NCI-H1694 (cell line): ENCODE measurements around the gene SIAH2.
"Not testable (repeated sequence)": the region's sequence is repeated elsewhere in the genome, so short reads cannot be mapped to it uniquely, and the experiment has no call there.

ENCODE experiments used
- DNase-seq: peaks from one replicate; lab custom pipeline; 2025; lab: John Stamatoyannopoulos, UW

The SIAH2 gene, protein sequence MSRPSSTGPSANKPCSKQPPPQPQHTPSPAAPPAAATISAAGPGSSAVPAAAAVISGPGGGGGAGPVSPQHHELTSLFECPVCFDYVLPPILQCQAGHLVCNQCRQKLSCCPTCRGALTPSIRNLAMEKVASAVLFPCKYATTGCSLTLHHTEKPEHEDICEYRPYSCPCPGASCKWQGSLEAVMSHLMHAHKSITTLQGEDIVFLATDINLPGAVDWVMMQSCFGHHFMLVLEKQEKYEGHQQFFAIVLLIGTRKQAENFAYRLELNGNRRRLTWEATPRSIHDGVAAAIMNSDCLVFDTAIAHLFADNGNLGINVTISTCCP

DNA sequence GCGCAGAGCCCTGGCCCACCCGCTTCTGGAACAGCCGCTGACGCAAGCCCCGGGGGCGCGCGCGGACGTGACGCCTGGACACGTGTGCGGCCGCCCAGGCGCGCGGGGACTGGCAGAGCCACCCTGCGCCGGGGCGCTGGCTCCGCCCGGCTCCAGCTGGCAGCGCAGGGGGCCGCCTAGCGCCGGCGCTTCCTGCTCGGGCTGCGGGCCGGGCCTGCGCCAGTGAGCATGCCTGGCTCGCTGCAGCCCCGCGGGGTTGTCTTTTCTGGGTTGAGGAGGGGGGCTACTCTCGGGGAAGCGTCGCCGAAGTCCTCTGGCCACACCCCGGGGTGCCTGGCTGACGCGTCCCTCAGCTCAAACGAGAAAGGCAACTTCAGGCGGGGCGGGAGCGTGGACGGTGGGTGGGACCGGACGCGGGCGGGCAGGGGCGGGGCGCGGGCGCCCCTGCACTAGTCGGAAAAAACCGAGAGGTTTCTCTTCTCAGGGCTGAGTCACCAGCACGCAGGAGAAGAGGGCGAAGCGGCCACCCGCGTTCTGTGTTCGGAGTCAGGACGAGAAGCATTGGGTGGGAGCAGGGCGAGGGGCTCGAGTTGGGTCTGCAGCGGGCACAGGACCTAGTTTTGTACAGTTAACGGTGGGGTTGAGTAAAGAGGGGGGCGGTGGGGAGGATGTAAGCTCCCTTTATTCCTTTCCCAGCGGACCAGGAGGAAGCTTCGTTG lies at the start of gene SIAH2:
Gene SIAH2, minus strand, starts transcription at position 48 of the 719 bp plus-strand sequence. CDS start 320 bp downstream, outside the sequence.
- DNase-seq: peak; percentile 81

DNA sequence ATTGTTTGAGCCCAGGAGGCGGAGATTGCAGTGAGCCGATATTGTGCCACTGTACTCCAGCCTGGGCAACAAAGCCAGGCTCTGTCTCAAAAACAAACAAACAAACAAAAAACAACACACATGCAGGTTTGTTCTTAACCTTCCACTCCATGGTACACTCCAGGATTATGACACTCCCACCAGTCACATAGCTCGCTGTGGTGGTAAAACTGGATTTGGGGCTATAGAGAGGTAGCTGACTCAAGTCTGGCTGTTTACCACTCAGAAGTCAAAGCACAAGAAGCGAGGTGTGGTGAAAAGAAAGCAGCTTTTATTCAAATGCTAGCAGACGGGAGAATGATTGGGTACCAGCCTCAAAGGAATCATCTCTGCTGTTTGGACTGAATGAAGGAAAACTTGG lies 49.0 kb upstream of the SIAH2 start:
- no peak for DNase-seq

DNA sequence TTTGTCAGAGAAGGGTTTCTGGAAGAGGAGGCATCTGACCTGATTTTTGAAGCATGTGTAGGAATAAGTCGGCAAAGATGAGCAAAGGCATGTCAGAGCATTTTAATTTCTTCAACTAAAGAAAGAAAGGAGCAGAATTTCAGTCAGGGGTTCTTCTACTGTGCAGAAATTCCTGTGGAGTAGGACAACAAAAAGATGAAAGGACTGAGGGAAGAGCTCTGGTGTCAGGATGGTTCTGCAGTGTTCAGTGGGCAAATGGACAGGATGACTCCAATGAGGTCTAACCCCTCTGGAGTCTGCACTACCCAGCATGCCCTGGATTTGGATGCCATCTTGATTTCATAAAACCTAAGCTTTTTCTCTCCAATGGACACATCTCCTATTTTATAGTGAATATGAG lies 47.7 kb upstream of the SIAH2 start:
- DNase-seq: no peak

DNA sequence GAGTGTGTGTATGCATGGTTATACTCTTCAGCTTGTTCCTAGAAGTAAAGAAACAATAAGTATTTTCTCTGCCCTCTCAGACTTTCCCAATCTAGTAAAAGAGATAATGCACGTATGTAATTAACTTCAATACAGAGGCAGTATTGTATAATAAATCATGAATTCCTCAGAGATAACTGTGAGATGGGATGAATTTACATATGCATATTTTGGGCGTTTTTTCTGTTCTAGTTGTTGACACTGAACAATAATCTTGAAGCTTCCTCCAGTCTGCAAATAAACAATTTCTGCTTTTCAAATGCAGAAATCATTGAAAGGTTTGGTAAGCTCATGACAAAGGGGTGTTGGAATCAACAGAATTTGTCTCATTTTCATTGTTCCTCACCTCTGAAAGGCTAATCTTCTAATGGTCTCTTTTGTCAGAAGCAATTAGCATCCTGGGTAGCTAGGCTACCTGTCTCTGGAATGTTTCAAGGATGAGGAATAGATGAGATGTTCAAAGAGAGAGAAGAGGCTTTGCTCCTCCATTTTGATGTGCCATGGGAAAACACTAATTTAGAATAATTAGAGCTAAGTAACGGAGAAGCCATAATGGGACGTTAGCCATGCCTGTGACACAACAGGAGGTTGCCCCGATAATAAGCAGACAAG lies 43.3 kb upstream of the SIAH2 start:
- no peak for DNase-seq

DNA sequence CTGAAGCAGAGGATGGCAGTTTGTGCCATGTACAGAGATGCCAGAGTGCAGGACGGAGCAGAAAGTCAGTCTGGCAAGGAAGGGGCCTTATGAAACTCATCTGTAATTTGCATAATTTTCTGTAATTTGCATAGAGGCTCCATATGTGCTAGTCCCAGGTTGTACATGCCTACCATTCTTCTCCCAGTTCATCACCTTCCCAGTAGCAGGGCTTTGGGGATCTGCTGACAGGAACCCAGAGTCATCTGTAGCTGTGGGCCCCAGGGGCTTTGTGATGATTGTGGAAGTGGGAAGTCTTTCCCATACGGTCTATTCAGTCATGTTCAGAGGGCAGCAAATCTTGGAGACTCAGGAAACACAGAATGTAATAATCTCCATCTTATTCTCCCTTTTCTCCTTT lies 42.4 kb upstream of the SIAH2 start:
- no peak for DNase-seq

DNA sequence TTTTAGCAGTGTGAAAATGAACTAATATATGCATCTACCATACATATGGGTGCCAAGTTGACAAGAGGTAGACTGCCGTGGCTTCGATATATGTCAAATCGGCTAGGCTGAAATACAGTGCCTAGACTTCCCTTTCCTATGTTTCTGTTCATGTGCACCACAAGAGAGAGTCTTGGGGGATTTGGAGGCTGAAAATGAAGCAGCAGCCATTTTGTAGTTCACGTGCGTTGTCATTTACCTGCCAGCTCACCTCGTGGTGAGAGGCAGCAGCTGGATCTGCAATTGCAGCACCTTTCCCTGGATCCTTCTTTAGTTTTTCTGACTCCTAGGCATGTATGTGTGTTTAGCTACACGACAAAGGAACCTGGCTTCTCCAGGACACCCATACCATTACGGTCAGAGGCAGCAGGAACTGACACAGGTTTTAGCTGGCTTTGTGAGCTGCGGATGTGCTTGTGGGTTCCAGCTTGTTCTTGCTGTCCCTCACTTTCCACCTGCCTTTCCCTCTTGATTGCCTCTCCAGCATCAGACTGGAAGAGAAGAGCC lies 40.5 kb upstream of the SIAH2 start:
- DNase-seq: no peak

DNA sequence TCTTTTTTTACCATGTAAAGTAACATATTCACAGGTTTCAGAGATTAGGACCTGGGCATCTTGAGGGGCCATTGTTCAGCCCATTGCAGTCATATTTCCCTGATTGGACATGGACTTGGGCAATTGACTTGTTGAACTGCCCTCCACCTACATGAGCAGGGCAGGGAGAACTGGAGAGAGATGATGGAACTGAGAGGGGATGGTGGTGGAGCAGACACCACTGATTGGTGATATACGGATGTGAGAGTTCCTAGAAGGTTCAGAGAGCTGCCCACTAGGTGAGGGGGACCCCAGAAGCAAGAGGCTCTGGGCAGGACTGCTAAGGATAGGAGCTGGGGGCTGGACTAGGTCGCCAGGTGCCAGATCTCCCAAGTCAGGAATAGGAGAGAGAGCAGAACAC lies 37.8 kb upstream of the SIAH2 start:
- DNase-seq: no peak

DNA sequence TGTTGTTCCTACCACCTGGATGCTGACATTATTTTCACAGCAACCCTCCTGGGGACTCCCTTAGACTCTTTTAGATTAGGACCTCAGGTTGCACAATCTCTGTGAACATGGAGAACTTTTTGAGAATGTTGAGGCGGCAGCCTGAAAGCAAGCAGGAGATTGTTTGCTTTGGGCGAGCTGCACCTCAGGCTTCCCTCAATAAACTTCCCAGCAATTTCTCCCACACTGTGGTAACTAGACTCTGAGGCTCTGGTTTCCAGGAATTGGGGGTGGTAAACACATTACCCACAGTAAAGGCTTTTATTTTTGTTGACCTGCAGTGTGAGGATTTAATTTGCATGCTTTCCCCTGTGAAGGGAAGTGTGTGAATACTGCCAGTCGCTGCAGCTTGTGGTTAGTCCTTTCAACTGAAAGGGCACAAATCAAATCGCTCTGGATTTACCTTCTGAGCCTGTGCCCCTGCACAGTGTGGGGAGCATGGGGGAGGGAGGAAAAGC lies 35.2 kb upstream of the SIAH2 start:
- no peak for DNase-seq

DNA sequence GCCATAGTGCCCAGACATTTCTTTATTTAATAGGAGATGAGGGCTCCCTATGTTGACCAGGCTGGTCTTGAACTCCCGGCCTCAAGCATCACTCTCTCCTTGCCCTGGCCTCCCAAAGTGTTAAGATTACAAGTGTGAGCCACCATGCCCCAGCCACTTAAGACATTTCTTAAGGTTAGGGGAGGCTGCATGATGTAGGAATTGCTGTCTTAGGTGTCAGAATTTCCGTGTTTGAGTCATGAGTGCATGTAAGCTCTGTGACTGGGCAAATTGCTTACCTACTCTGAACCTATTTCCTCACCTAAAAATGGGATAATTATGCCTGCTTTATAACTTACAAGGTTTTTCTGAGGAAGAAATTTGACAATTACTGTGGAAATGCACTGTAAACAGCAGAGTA lies 34.2 kb upstream of the SIAH2 start:
- DNase-seq: no peak

DNA sequence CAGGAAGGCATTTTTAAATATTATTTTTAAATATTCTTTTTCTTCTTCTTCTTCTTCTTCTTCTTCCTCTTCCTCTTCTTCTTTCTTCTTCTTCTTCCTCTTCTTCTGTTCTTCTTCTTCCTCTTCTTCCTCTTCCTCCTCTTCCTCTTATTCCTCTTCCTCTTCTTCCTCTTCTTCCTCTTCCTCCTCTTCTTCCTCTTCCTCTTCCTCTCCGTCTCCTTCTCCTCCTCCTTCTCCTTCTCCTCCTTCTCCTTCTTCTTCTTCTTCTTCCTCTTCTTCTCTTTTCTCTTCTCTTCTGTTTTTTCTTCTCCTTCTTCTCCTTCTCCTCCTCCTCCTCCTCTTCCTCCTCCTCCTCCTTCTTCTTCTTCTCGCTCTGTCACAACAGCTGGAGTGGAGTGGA lies 33.6 kb upstream of the SIAH2 start:
- DNase-seq: not testable (repeated sequence)

DNA sequence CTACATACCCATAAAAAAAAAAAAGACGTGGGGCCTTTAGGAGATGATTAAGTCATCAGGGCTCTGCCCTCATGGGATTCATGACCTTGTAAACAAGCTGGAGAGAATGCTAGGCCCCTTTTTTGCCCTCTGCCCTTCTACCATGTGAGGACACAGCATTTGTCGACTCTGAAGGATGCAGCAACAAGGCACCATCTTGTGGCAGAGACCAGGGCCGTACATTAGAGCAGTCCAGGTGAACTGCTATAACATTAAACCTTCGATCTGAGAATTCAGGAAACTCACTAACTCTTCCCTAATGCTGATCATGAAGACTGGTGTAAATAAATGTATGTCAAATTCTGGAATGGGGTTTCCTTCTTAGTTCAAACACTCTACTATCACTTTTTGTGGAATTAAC lies 30.7 kb upstream of the SIAH2 start:
- DNase-seq: no peak

DNA sequence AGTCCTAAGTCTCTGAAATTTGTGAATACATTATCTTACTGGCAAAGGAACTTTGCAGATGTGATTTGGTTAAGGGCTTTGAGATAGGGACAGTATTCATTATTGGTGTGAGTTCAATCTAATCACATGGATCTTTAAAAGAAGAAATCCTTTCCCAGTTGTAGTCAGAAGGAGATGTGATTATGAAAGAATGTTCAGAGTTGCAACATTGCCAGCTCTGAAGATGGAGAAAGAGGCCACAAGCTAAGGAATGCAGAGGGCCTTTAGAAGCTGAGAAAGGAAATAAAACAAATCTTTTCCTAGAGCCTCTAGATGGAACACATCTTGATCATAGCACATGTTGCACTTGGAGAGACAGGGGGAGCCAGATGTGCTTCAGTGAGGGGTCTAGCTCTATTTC lies 27.7 kb upstream of the SIAH2 start:
- DNase-seq: no peak

DNA sequence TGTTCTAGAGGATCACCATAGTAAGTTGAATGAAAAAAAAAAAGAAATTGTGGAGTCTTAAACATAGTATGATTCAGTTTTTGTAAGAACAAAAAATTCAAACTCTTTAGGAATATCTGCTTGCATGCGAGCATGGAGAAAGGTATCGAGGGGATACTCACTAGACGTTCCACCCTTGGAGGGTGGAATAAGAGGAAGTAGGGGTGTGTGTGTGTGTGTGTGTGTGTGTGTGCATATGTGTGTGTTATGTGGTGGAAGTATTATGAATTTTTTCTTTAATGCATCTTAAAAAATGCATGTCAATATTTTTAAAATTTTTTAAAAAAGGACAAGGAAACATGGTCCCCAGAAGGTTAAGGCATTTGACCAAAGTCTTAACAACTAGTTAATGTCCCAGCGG lies 26.5 kb upstream of the SIAH2 start:
- DNase-seq: no peak

DNA sequence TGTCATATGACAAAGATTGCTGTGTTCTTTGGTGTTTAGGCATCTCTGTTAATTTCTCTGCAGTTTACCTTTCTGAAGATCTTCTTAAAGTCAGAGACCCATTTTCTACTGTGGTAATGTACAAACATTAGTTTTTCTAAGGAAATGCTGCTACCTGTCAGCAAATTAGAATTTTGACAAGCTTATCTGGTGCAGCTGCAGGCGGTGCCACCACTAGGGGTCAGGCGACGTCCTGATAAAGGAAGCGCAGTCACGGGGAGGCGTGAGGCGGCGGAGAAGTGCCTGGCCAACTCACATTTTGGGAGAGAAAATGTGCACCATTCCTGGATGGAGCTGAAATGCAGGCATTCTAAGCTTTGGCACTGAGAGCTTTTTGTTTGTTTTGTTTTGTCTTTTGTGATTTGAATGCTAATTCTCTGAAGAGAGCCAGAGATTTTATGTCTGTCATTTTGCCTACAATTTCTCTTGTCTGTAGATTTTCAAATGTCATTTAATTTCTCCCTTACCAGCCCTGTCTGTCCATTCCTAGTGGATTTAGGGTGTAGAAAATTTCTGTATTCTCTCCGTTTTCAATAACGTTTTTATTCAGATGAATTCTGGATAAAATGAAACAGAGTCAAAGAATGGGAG lies 24.9 kb upstream of the SIAH2 start:
- peak; percentile 79 for DNase-seq

DNA sequence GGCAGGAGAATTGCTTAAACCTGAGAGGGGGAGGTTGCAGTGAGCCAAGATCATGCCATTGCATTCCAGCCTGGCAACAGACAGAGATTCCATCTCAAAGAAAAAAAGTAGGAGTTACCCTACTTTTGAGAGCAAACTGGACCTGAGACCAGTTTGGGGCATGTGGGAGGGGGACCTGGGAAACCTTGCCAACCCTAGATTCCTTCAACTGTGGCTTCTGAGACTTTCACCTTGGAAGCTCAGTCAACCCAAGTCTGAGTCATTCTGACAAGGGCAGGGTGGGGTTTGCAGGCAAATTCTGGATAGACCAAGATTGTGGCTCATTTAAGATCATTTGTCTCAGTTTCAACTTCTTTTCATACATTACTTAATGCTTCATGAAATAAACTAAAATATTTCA lies 23.8 kb upstream of the SIAH2 start:
- DNase-seq: no peak

DNA sequence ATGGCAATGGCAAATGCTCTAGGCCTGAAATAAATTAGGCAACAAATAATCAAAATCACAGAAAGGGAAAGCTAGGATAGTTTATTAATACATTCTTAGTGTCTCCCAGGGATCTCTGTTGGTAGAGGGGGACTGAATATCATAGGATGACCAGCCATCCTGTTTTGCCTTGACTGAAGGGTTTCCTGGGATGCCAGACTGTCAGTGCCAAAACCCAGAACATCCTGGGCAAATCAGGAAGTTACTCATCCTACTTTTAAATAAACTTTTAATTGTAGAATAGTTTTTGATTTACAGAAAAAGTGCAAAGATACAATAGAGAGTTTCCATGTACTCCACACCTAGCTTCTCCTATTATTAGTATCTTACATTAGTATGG lies 21.8 kb upstream of the SIAH2 start:
- DNase-seq: no peak

DNA sequence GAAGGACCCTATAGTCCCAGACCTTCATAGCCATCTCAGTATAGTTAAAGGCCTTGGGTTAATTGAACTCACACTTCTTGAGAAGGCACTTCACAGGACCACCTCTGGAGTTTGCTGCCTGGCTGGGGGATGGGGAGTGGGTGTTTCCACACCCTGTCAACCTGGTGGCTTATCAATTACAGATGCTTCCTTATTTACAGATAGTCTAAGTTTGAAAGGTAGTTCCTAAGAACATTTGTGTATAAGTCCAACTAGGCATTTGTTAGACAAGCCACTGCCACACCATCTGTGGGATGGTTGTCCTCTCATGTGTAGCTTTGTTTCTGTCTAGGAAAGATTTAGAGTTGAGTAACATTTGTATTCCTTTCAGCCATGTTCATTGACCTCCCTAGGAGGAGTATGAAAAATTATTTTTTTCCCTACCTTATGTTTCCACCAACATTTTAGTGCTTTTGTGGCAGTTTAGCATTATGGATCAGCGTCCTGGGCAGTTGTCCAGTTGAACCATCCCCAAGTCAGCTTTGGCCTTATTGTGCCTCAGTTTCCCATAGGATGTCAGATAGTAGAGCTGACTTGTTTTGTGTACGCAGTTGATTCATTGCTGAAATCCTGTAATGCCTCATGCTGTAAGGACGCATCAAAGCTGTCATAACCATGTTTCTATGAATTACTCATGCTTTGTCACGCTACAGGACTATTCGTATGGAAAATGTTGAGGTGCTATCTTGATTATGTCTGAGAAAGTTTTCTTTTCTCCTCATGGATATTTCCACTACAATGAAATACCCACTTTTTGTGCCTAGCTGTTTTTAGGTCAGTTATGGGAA lies 21.2 kb upstream of the SIAH2 start:
- DNase-seq: no peak

DNA sequence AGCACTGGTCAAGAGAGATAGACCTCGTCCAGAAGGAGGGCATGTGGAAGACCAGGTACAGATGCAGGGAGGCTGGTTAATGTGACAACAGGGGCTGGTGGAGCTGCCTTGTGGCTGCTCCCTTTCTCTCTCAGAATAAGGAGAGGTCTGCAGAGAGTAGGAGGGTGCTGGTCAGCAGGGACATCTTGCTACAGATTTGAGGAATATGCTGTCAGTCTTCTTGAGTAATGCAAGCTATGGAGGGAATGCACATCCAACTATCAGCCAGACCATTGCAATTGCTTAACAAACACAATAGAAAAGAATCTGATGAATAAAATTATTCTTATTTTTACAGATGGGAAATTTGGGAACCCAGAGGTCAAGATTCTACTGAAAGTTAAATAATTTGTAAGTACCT lies 20.3 kb upstream of the SIAH2 start:
- no peak for DNase-seq

DNA sequence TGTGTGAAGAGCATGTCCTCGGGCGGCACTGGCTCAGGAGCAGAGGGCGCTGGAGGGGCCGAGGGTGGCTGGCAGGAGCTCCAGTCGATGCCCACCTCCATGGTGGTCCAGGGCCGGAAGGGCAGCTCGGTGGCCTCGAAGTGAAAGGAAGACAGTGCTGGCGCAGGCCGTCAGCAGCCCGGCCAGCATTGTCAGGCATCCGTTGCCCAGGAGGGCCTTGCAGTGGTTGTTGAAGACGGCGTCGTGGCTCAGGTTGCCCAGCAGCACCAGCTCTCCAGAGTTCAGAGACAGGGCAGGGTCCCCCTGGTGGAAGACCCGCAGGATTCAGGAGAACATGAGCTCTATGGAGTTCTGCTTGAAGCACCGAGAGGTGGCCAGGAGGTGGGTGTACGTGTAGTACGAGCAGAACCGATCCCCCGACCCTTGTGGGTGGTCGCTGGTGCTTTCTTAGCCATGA lies 16.5 kb upstream of the SIAH2 start:
- DNase-seq: no peak

DNA sequence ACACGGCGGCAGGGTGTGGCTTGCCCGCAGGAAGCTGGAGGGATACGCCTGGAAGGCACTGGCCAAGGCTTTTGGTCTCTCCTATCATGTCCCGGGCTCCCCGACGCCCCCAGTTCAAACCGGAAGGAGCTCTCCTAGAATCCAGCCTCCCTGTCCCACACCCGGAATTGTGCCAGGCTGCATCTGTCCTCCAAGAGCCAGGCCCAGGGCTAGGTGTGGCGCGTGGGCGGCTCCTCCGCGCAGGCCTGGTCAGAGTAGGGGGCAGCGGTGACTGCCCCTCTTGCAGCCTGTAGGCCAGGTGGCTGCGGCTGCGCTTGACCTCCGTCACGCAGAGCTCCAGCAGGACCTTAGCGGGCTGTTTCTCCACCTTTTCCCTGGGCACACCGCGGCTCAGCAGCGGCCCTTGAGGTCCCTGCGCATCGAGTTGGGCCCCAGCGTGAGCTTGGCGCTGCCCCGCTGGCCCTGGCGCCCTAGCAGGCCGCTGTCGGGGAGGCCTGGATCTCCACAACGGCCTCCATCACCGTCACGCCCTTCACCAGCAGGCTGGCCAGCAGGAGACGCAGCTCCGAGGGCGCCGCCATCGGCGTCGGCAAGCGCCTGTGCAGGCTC lies 15.9 kb upstream of the SIAH2 start:
- no peak for DNase-seq
